HepG2 (cell line): ENCODE measurements around the gene CR2. TPM values are rescaled to one million over a fixed set of nuclear protein-coding genes. Genes with fewer than 3 reads are reported as not detected.

Source experiments
- ATAC-seq: fragments of 200-7000 bp; cut with Tn5 transposase; 3 replicates; pipeline ENCODE4 v1.9.1; 2020; ENCODE audit warnings: mild to moderate bottlenecking, moderate library complexity
- BruUV-seq: library from RNA; stranded (reverse); fragments of 400-500 nt; replicated peaks from 2 replicates; lab custom pipeline; 2021; lab: Mats Ljungman, UMichigan
- CTCF ChIA-PET: fragments of 300-600 bp; formaldehyde crosslinking; extraction: SDS; loops from one replicate; lab custom pipeline; 2021; ENCODE audit warnings: low total read pairs, inconsistent platforms, low intra/inter-chr PET ratio; lab: Yijun Ruan, JAX
- POLR2A ChIA-PET: fragments of 350-600 bp; sonication (Branson Sonifier 250); formaldehyde crosslinking; loops from one replicate; lab custom pipeline; 2020; ENCODE audit warnings: antibody characterized with exemption, inconsistent platforms; lab: Yijun Ruan, JAX
- DNase-seq: peaks from one replicate; pipeline ENCODE4 v3.0.0-alpha.2; 2015; ENCODE audit warnings: low spot score
- FAIRE-seq: peaks from 3 replicates; lab custom pipeline; 2011; peaks lifted over from hg19 to GRCh38; lab: Jason Lieb, UNC
- H2AFZ ChIP-seq: one replicate; pipeline ENCODE4 v1.6.1; 2011; ENCODE audit warnings: low read length, inconsistent platforms
- H3K27ac ChIP-seq: fragments of 300-600 bp; 3 replicates; pipeline ENCODE4 v1.8.0; 2011; ENCODE audit warnings: mixed run types, mild to moderate bottlenecking, mixed read lengths, low read length, inconsistent platforms; ENCODE audit not compliant: insufficient read depth; ENCODE audit errors: extremely low read length
- H3K27me3 ChIP-seq, 2 experiments: fragments of 200-600 bp in 1 of 2; 2 replicates in 1 of 2; 3 replicates in 1 of 2; pipeline versions ENCODE4 v1.6.0 to v1.8.0; 2011; ENCODE audit warnings: low read length in 2 of 2, mild to moderate bottlenecking in 2 of 2, moderate library complexity in 2 of 2, inconsistent platforms in 1 of 2; ENCODE audit not compliant: insufficient read depth in 2 of 2, control insufficient read depth in 1 of 2
- H3K36me3 ChIP-seq, 2 experiments: fragments of 200-600 bp in 1 of 2; replicated peaks in 1 of 2; 2 replicates in 1 of 2; 3 replicates in 1 of 2; pipeline versions ENCODE4 v1.5.1 to v1.8.0; 2011; ENCODE audit warnings: low read length in 2 of 2, inconsistent platforms in 1 of 2; ENCODE audit not compliant: insufficient read depth in 2 of 2, control insufficient read depth in 1 of 2
- H3K4me1 ChIP-seq: 2 replicates; pipeline ENCODE4 v1.5.1; 2012; ENCODE audit warnings: low read length, inconsistent platforms; ENCODE audit not compliant: insufficient read depth
- H3K4me2 ChIP-seq: 2 replicates; pipeline ENCODE4 v1.6.0; 2011; ENCODE audit warnings: low read depth, low read length, inconsistent platforms
- H3K4me3 ChIP-seq, 3 experiments: fragments of 200-600 bp in 1 of 3; sonication (generic), shearing (Covaris generic) in 1 of 3; replicated peaks in 1 of 3; 2 replicates each; pipeline ENCODE4 v1.5.1; 2011 to 2016; ENCODE audit warnings: low read length in 3 of 3, inconsistent platforms in 2 of 3, low read depth in 2 of 3, mild to moderate bottlenecking in 2 of 3, control low read depth in 1 of 3, mixed read lengths in 1 of 3; ENCODE audit not compliant: insufficient read depth in 1 of 3
- H3K79me2 ChIP-seq: one replicate; pipeline ENCODE4 v1.6.1; 2011; ENCODE audit warnings: low read length, inconsistent platforms; ENCODE audit not compliant: insufficient read depth
- H3K9ac ChIP-seq: 2 replicates; pipeline ENCODE4 v1.6.0; 2011; ENCODE audit warnings: mild to moderate bottlenecking, low read depth, low read length, inconsistent platforms; ENCODE audit not compliant: insufficient read depth
- H3K9me3 ChIP-seq: 2 replicates; pipeline ENCODE4 v1.5.1; 2012; ENCODE audit warnings: mild to moderate bottlenecking, low read length
- H4K20me1 ChIP-seq: 2 replicates; pipeline ENCODE4 v1.6.0; 2011; ENCODE audit warnings: inconsistent platforms, mild to moderate bottlenecking, low read length, moderate library complexity; ENCODE audit not compliant: insufficient read depth
- IKZF4 ChIP-seq: sonication (generic); formaldehyde crosslinking; IDR thresholded peaks from 2 replicates; pipeline ENCODE4 v1.5.1; 2020; ENCODE audit warnings: borderline replicate concordance, mild to moderate bottlenecking, low read depth, missing genetic modification reagents; ENCODE audit errors: not compliant biosample characterization
- KAT8 ChIP-seq: IDR thresholded peaks from 2 replicates; pipeline ENCODE4 v1.6.1; 2016; ENCODE audit warnings: missing genetic modification reagents, missing compliant biosample characterization
- NFE2L2 ChIP-seq: fragments of 150-350 bp; IDR thresholded peaks from 2 replicates; pipeline ENCODE4 v1.6.1; 2014; ENCODE audit warnings: low read length
- RARG ChIP-seq: sonication (generic); formaldehyde crosslinking; IDR thresholded peaks from 2 replicates; pipeline ENCODE4 v1.4.0; 2020; ENCODE audit warnings: low read depth, mild to moderate bottlenecking, missing genetic modification reagents
- SCMH1 ChIP-seq: sonication (generic); formaldehyde crosslinking; IDR thresholded peaks from 2 replicates; pipeline ENCODE4 v1.9.0; 2021; ENCODE audit warnings: missing genetic modification reagents, mild to moderate bottlenecking, borderline replicate concordance
- SMYD3 ChIP-seq: sonication (generic); formaldehyde crosslinking; IDR thresholded peaks from 2 replicates; pipeline ENCODE4 v1.8.1; 2023; ENCODE audit warnings: mild to moderate bottlenecking, missing genetic modification reagents
- ZFP41 ChIP-seq: sonication (generic); formaldehyde crosslinking; IDR thresholded peaks from 2 replicates; pipeline ENCODE4 v1.4.0; 2020; ENCODE audit warnings: mild to moderate bottlenecking, missing genetic modification reagents, borderline replicate concordance
- ZMYM2 ChIP-seq: sonication (generic); formaldehyde crosslinking; IDR thresholded peaks from 2 replicates; pipeline ENCODE4 v1.8.0; 2022; ENCODE audit warnings: mild to moderate bottlenecking, missing genetic modification reagents
- ZNF326 ChIP-seq: sonication (generic); formaldehyde crosslinking; IDR thresholded peaks from 2 replicates; pipeline ENCODE4 v1.4.0; 2020; ENCODE audit warnings: missing genetic modification reagents, borderline replicate concordance
- ZNF33B ChIP-seq: sonication (generic); formaldehyde crosslinking; IDR thresholded peaks from 2 replicates; pipeline ENCODE4 v1.5.1; 2020; ENCODE audit warnings: mild to moderate bottlenecking, missing genetic modification reagents
- WGBS: methylation state at CpG from one replicate; pipeline ENCODE4 v1.1.6; 2017; ENCODE audit warnings: low lambda C conversion rate; 5-methylcytosine and 5-hydroxymethylcytosine counted together
- in situ Hi-C: cut with HindIII; loops from 2 replicates; pipeline ENCODE4 v1.10.0; 2017; ENCODE audit warnings: low pct_unique_long_range_greater_than_20kb; ENCODE audit not compliant: extremely low pct_ligation_motif_present
- intact Hi-C: fragments of 100-400 bp; cut with micrococcal nuclease; formaldehyde crosslinking; loops from one replicate; pipeline ENCODE4 v1.10.0; 2022; ENCODE audit not compliant: unreplicated experiment
- polyA plus RNA-seq, 8 experiments: library from polyadenylated mRNA; depleted of rRNA in 3 of 8; stranded (reverse) in 7 of 8; unstranded in 1 of 8; fragments of >200 nt; fragmentation: Illumina TruSeq in 4 of 8; extraction: Trizol in 4 of 8; gene quantifications; 2 replicates each; pipeline versions ENCODE4 v1.2.1 to v1.2.3, GENCODE V29; 2011 to 2016; ENCODE audit warnings: low read depth in 4 of 8, missing spikeins in 1 of 8, mixed read lengths in 1 of 8; ENCODE audit not compliant: insufficient read depth in 1 of 8
- total RNA-seq, 5 experiments: library from RNA; depleted of rRNA; stranded (reverse); fragments of >200 nt; fragmentation: Illumina TruSeq; extraction: Trizol; gene quantifications; 2 replicates each; pipeline ENCODE4 v1.2.3, GENCODE V29; 2016; ENCODE audit warnings: low read depth in 1 of 5
- TF ChIP-seq, protein P1 (sequence below): sonication (generic); formaldehyde crosslinking; IDR thresholded peaks from 2 replicates; pipeline ENCODE4 v1.8.1; 2023; ENCODE audit warnings: mild to moderate bottlenecking, missing genetic modification reagents
- TF ChIP-seq, protein P2 (sequence below): sonication (generic); formaldehyde crosslinking; IDR thresholded peaks from 2 replicates; pipeline ENCODE4 v1.4.0; 2020; ENCODE audit warnings: missing genetic modification reagents
- TF ChIP-seq, protein P3 (sequence below): IDR thresholded peaks from 2 replicates; pipeline ENCODE4 v1.6.1; 2016; ENCODE audit warnings: missing biosample characterization, missing genetic modification reagents, low read depth
- TF ChIP-seq, protein P4 (sequence below): sonication (generic); formaldehyde crosslinking; IDR thresholded peaks from 2 replicates; pipeline ENCODE4 v1.5.1; 2020; ENCODE audit warnings: missing genetic modification reagents, mild to moderate bottlenecking, borderline replicate concordance
- TF ChIP-seq, protein P5 (sequence below): sonication (generic); formaldehyde crosslinking; IDR thresholded peaks from 2 replicates; pipeline ENCODE4 v1.8.0; 2022; ENCODE audit warnings: missing genetic modification reagents, low read depth, mild to moderate bottlenecking, borderline replicate concordance

The CR2 gene
- total and polyA plus RNA-seq, 2 of the 13 experiments (the other 11 are each of a cell fraction or from before 2014, with no cell fraction given): not detected

DNA sequence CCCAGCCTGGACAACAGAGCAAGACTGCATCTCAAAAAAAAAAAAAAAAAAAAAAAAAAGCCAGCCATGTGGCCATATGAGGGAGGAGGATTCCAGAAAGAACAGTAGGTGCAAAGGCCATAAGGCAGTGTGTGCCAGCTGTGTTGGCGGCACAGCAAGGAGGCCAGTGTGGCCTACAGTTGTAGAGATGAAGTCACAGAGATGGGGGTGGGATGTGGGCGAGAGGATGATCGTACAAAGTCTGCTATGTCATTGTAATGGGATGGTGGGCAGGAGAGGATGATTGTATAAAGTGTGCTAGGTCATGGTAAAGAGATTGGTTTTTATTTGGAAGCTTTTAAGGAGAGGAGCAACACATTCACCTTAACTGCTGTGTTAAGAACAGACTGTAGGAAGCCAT is 32.1 kb downstream of the CR2 start:
- no peak overlapping the region for H2AFZ ChIP-seq
- no peaks in the 10 kb centered on the region for H3K9me3 ChIP-seq
- H3K4me3 ChIP-seq: no peak overlapping the region
- intact Hi-C loops: no loop called here
- POLR2A ChIA-PET: no interaction called here
- H3K4me1 ChIP-seq: no peaks in the 10 kb centered on the region
- no peaks in the 10 kb centered on the region; a peak in 1 of 5 replicates for H3K27me3 ChIP-seq
- whole genome bisulfite sequencing: 31% methylated on average over 3 of the region's 3 CpGs
- no peak for DNase-seq
- H3K27ac ChIP-seq: no peak overlapping the region
- H3K79me2 ChIP-seq: no peaks in the 10 kb centered on the region
- no peak for FAIRE-seq
- CTCF ChIA-PET: no interaction called here
- ATAC-seq: no peak
- H4K20me1 ChIP-seq: no peaks in the 10 kb centered on the region
- no peaks in the 10 kb centered on the region for H3K36me3 ChIP-seq
- no TSS peak for BruUV-seq
- H3K9ac ChIP-seq: no peak overlapping the region
- no peak overlapping the region for H3K4me2 ChIP-seq
- in situ Hi-C loops: no loop called here
- TF ChIP-seq ZFP41 (CRISPR knock-in tag) (no peak), SCMH1 (CRISPR knock-in tag) (no peak), RARG (CRISPR knock-in tag) (no peak), ZNF326 (CRISPR knock-in tag) (no peak), SMYD3 (CRISPR knock-in tag) (no peak), KAT8 (CRISPR knock-in tag) (no peak)

DNA sequence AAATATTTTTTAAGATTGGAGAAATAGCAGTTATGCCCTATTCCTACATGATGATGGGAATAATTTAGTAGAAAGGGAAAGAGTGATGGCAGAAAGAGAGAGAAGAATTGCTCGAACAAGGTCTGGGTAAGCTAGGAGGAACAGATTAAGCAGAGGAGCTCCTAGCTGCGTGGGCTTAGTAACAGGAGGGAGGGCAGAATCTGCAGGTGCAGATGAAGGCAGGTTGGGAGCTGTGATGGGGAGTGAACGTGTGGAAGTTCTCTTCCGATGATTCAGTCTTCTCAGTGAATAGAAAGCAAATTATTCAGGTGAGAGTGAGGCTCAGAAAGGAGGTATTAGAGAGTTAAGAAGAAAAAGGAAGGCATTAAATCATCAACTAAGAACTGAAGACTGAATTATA is 33.5 kb downstream of the CR2 start:
- ChIA-PET CTCF (no interaction called here), POLR2A (no interaction called here)
- WGBS: under 1% methylated on average over 4 of the region's 4 CpGs
- no peaks in the 10 kb centered on the region for H3K9me3 ChIP-seq
- no peaks in the 10 kb centered on the region for H3K4me1 ChIP-seq
- in situ Hi-C loops: no loop called here
- no peaks in the 10 kb centered on the region for H3K79me2 ChIP-seq
- no peaks in the 10 kb centered on the region; a peak in 1 of 5 replicates for H3K27me3 ChIP-seq
- no peak overlapping the region for H3K4me3 ChIP-seq
- no peak overlapping the region for H3K27ac ChIP-seq
- H3K36me3 ChIP-seq: no peaks in the 10 kb centered on the region
- DNase-seq (no peak), ATAC-seq (no peak), FAIRE-seq (no peak)
- no peak overlapping the region for H2AFZ ChIP-seq
- no TSS peak for BruUV-seq
- H3K9ac ChIP-seq: no peak overlapping the region
- H4K20me1 ChIP-seq: no peaks in the 10 kb centered on the region
- no peak overlapping the region for H3K4me2 ChIP-seq
- intact Hi-C loops: no loop called here
- no peak for TF ChIP-seq IKZF4
- TF ChIP-seq, protein P1, sequence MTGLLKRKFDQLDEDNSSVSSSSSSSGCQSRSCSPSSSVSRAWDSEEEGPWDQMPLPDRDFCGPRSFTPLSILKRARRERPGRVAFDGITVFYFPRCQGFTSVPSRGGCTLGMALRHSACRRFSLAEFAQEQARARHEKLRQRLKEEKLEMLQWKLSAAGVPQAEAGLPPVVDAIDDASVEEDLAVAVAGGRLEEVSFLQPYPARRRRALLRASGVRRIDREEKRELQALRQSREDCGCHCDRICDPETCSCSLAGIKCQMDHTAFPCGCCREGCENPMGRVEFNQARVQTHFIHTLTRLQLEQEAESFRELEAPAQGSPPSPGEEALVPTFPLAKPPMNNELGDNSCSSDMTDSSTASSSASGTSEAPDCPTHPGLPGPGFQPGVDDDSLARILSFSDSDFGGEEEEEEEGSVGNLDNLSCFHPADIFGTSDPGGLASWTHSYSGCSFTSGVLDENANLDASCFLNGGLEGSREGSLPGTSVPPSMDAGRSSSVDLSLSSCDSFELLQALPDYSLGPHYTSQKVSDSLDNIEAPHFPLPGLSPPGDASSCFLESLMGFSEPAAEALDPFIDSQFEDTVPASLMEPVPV (CRISPR knock-in tag): no peak
- TF ChIP-seq ZMYM2 (CRISPR knock-in tag): no peak
- TF ChIP-seq, protein P2, sequence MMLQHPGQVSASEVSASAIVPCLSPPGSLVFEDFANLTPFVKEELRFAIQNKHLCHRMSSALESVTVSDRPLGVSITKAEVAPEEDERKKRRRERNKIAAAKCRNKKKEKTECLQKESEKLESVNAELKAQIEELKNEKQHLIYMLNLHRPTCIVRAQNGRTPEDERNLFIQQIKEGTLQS (CRISPR knock-in tag): no peak
- TF ChIP-seq, protein P3, sequence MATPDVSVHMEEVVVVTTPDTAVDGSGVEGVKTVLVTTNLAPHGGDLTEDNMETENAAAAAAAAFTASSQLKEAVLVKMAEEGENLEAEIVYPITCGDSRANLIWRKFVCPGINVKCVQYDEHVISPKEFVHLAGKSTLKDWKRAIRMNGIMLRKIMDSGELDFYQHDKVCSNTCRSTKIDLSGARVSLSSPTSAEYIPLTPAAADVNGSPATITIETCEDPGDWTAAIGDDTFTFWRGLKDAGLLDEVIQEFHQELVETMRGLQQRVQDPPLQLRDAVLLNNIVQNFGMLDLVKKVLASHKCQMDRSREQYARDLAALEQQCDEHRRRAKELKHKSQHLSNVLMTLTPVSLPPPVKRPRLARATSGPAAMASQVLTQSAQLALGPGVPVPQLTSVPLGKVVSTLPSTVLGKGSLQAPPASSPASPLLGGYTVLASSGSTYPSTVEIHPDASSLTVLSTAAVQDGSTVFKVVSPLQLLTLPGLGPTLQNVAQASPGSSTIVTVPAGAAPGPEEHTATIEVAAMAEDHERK (CRISPR knock-in tag): no peak
- no peak for TF ChIP-seq ZNF33B
- no peak for TF ChIP-seq NFE2L2
- TF ChIP-seq, protein P4, sequence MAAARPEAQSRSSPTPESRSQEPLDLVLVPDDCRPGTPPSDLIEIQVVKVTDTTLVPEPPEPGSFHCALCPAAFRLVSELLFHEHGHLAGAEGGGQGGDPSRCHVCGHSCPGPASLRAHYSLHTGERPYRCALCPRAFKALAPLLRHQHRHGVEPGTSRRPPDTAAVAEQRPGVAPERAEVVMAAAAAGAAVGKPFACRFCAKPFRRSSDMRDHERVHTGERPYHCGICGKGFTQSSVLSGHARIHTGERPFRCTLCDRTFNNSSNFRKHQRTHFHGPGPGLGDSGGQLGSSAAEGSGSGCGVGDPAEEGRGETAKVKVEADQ (CRISPR knock-in tag): no peak
- TF ChIP-seq, protein P5, sequence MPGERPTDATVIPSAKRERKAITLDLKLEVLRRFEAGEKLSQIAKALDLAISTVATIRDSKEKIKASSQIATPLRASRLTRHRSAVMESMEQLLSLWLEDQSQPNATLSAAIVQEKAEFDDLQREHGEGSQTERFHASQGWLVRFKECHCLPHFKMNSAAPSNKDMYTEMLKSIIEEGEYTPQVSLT (CRISPR knock-in tag): no peak
